IMR-90 (cell line): ENCODE measurements around the gene TM4SF20.

Experiments used
- BHLHE40 ChIP-seq: fragments of 150-350 bp; IDR thresholded peaks from 2 replicates; pipeline ENCODE4 v1.6.1; 2016; ENCODE audit warnings: mild to moderate bottlenecking, low read depth, low read length
- CEBPB ChIP-seq: IDR thresholded peaks from 2 replicates; pipeline ENCODE4 v1.6.1; 2012; ENCODE audit warnings: low read depth, low read length, improper control_type of control experiment
- CHD1 ChIP-seq: IDR thresholded peaks from 2 replicates; pipeline ENCODE4 v1.6.1; 2012; ENCODE audit warnings: low read depth, low read length, improper control_type of control experiment
- CTCF ChIP-seq: conservative IDR thresholded peaks from 2 replicates; pipeline ENCODE4 v1.5.1; 2012; ENCODE audit warnings: mild to moderate bottlenecking, low read depth, low read length, improper control_type of control experiment
- ELK1 ChIP-seq: fragments of 150-350 bp; IDR thresholded peaks from 2 replicates; pipeline ENCODE4 v1.6.1; 2016; ENCODE audit warnings: low read depth, mild to moderate bottlenecking, low read length, moderate library complexity, borderline replicate concordance
- FOS ChIP-seq: fragments of 150-350 bp; IDR thresholded peaks from 2 replicates; pipeline ENCODE4 v1.6.1; 2016; ENCODE audit warnings: low read depth, low read length
- MAFK ChIP-seq: IDR thresholded peaks from 2 replicates; pipeline ENCODE4 v1.6.1; 2012; ENCODE audit warnings: low read depth, low read length, improper control_type of control experiment
- MXI1 ChIP-seq: IDR thresholded peaks from 2 replicates; pipeline ENCODE4 v1.6.1; 2012; ENCODE audit warnings: low read depth, mild to moderate bottlenecking, low read length, moderate library complexity, borderline replicate concordance
- POLR2A ChIP-seq: IDR thresholded peaks from 2 replicates; pipeline ENCODE4 v1.6.1; 2012; ENCODE audit warnings: mild to moderate bottlenecking, low read depth, low read length
- RAD21 ChIP-seq: IDR thresholded peaks from 2 replicates; pipeline ENCODE4 v1.6.1; 2012; ENCODE audit warnings: low read length, improper control_type of control experiment
- RCOR1 ChIP-seq: IDR thresholded peaks from 2 replicates; pipeline ENCODE4 v1.6.1; 2012; ENCODE audit warnings: mild to moderate bottlenecking, low read length, improper control_type of control experiment; ENCODE audit not compliant: insufficient replicate concordance
- RFX5 ChIP-seq: IDR thresholded peaks from 2 replicates; pipeline ENCODE4 v1.8.0; 2012; ENCODE audit warnings: low read depth, mild to moderate bottlenecking, low read length, moderate library complexity
- SMC3 ChIP-seq: fragments of 150-350 bp; IDR thresholded peaks from 2 replicates; pipeline ENCODE4 v1.6.1; 2016; ENCODE audit warnings: low read depth, mild to moderate bottlenecking, antibody characterized with exemption, low read length, moderate library complexity
- USF2 ChIP-seq: fragments of 150-350 bp; IDR thresholded peaks from 2 replicates; pipeline ENCODE4 v1.6.1; 2017; ENCODE audit warnings: mild to moderate bottlenecking, antibody characterized with exemption, low read length, low read depth

- no peak for TF ChIP-seq CTCF
- no peak for TF ChIP-seq ELK1
- TF ChIP-seq CEBPB = no peak
- no peak for TF ChIP-seq POLR2A
- TF ChIP-seq USF2 = no peak
- no peak for TF ChIP-seq BHLHE40
- no peak for TF ChIP-seq CHD1
- TF ChIP-seq FOS = no peak
- no peak for TF ChIP-seq SMC3
- TF ChIP-seq MXI1 = no peak
- no peak for TF ChIP-seq RFX5
- no peak for TF ChIP-seq RAD21
- no peak for TF ChIP-seq RCOR1
- TF ChIP-seq MAFK = no peak
These were observed 44.8 kb upstream of the TM4SF20 start for GRCh38 chr2:227423656-227424499.
